IPS-18a (cell line): ENCODE measurements around the gene COL24A1.
"Not testable (repeated sequence)": the region's sequence is repeated elsewhere in the genome, so short reads cannot be mapped to it uniquely, and the experiment has no call there.

Experiments
- H3K27ac ChIP-seq: one replicate; pipeline ENCODE4 v1.5.1; 2013; ENCODE audit warnings: low read length
- H3K27me3 ChIP-seq: one replicate; pipeline ENCODE4 v1.6.1; 2013; ENCODE audit warnings: mild to moderate bottlenecking, low read length; ENCODE audit not compliant: control insufficient read depth, insufficient read depth
- H3K36me3 ChIP-seq: one replicate; pipeline ENCODE4 v1.6.1; 2013; ENCODE audit warnings: low read depth, low read length; ENCODE audit not compliant: control insufficient read depth
- H3K4me1 ChIP-seq: one replicate; pipeline ENCODE4 v1.6.1; 2013; ENCODE audit warnings: low read depth, low read length; ENCODE audit not compliant: control insufficient read depth
- H3K4me3 ChIP-seq: one replicate; pipeline ENCODE4 v1.5.1; 2013; ENCODE audit warnings: low read length
- H3K9ac ChIP-seq: one replicate; pipeline ENCODE4 v1.6.1; 2013; ENCODE audit warnings: mild to moderate bottlenecking, low read length, moderate library complexity
- H3K9me3 ChIP-seq: one replicate; pipeline ENCODE4 v1.6.1; 2013; ENCODE audit warnings: low read depth, low read length; ENCODE audit not compliant: control insufficient read depth

COL24A1 gene

DNA sequence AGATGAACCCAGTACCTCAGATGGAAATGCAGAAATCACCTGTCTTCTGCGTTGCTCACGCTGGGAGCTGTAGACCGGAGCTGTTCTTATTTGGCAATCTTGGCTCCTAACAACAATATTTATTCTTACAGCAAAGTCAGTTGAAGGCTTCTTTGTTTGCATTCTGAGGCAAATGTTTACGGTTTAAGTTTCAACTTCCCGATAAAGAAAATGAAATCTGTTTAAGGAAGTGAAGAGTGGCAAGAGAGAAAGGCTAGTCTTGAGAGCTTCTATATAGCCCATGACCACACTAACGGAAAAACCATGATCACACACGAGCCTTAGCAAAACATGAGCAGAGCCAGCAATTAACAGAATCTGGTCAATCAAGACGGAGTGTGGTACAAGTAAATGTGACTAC is 325.7 kb downstream of the COL24A1 start:
- no peaks in the 10 kb centered on the region for H3K27me3 ChIP-seq
- no peaks in the 10 kb centered on the region for H3K9me3 ChIP-seq
- no peak overlapping the region for H3K27ac ChIP-seq
- H3K36me3 ChIP-seq: no peaks in the 10 kb centered on the region
- no peaks in the 10 kb centered on the region for H3K4me1 ChIP-seq
- no peak overlapping the region for H3K4me3 ChIP-seq
- H3K9ac ChIP-seq: no peak overlapping the region

DNA sequence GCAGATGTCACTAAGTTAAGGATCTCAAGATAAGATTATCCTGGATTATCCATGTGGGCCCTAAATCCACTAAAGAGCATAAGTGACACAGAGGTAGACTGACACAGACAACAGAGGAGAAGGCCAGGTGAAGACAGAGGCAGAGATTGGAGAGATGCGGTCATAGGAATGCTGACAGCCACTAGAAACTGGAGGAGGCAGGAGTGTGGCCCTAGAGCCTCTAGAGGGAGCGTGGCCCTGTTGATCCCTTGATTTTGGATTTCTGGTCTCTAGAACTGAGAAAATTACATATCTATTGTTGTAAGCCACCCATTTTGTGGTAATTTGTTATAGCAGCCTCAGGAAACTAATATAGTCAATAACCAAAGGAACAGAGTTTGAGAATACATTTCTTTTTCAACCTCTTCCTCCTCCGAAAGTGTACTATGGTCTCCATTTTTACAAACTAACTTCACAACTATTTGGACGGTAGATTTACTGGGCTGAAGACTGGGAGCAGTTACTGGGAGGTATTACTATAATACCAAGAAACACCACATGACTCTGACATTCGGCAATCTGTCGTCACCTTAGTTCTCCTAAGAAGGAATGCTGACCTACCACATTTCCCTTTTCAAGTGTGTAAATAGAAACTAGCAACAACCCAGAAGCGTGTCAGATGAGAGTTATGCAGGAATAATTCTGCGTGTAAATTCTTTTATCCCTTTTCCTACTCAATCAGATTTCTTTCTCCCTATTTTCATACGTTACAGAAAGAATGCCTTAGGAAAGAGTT is 332.3 kb downstream of the COL24A1 start:
- H3K4me3 ChIP-seq: no peak overlapping the region
- H3K9ac ChIP-seq: no peak overlapping the region
- no peak overlapping the region for H3K27ac ChIP-seq
- peaks cover 6% of the 10 kb centered on the region for H3K4me1 ChIP-seq
- no peaks in the 10 kb centered on the region for H3K36me3 ChIP-seq
- no peaks in the 10 kb centered on the region for H3K27me3 ChIP-seq
- H3K9me3 ChIP-seq: no peaks in the 10 kb centered on the region

DNA sequence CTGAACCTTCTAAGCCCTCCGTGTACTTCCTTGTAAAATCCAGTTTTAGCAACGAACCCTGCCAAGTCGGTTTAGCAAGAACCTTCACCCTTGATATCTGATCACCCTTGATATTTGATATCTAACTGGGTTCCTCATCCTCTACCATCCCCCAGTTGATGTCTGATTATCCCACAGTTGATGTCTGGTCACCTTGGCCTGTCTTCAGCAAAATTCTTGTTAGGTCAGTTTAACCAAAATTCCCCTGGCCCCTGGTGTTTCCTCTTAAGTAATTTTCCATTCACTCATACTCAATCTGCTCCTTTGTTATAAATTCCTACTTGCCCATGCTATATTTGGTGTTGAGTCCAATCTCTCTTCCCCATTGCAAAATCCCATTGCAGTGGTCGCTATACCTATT is 333.9 kb downstream of the COL24A1 start:
- H3K36me3 ChIP-seq: no peaks in the 10 kb centered on the region
- H3K9ac ChIP-seq: no peak overlapping the region
- H3K27me3 ChIP-seq: no peaks in the 10 kb centered on the region
- no peak overlapping the region for H3K4me3 ChIP-seq
- no peaks in the 10 kb centered on the region for H3K9me3 ChIP-seq
- peaks cover 21% of the 10 kb centered on the region for H3K4me1 ChIP-seq
- H3K27ac ChIP-seq: no peak overlapping the region

DNA sequence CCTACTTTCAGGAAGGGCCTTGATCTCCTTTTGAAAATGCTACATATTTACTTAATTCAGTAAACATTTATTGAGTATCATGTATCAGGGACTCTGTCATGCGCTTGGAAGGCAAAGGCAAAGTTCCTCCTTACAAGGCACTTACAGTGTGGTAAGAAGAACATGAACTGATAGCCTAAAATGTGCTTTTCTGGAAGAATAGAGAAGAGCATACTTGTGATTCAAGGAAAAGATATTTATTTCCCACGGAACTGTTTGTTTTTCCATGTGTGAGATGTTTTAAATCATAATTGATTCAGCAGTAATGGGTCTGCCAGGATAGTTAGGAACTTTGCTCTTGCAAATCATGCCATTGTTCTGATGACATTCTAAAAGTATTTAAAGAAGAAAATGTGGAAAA is 338.2 kb downstream of the COL24A1 start:
- H3K9me3 ChIP-seq: no peaks in the 10 kb centered on the region
- H3K4me3 ChIP-seq: no peak overlapping the region
- H3K4me1 ChIP-seq: peaks cover 22% of the 10 kb centered on the region
- no peaks in the 10 kb centered on the region for H3K36me3 ChIP-seq
- H3K9ac ChIP-seq: no peak overlapping the region
- H3K27me3 ChIP-seq: no peaks in the 10 kb centered on the region
- H3K27ac ChIP-seq: no peak overlapping the region

DNA sequence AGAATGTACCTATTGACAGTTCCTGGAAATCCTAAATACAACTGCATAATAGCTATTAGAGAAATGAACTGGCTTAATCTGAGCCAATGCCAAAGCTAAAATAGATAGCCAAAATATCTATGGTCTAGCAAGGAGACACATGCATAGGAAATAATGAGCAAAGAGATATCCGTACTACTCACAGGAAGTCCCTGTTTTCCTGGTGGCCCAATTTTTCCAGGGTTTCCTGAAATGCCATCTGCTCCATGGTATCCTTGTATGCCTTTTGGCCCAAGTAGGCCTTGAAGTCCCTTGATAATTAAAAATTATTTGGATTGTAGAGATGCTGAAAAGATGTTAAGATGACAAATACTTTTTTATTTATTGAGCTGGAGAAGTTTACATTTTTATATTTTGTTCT is 340.0 kb downstream of the COL24A1 start:
- no peaks in the 10 kb centered on the region for H3K9me3 ChIP-seq
- H3K27me3 ChIP-seq: no peaks in the 10 kb centered on the region
- H3K27ac ChIP-seq: no peak overlapping the region
- H3K36me3 ChIP-seq: no peaks in the 10 kb centered on the region
- H3K4me1 ChIP-seq: peaks cover 22% of the 10 kb centered on the region
- H3K4me3 ChIP-seq: no peak overlapping the region
- H3K9ac ChIP-seq: no peak overlapping the region

DNA sequence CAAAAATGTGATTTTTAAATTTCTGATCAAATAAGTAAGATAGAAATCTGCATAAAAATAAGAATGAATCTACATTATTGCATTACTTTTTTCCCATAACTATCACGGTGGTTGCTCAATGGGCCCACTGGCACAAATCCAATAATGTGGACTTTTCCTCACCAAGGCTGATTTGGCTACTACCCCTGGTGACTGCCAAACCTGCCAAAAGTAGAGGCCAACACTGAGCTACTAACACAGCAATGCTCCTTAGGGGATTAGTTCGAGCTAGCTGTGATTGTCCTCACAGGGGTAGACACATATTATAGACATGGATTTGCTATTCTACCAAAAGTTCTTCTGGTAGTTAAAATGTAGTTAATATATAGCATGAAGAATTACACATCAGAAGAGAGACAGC is 340.7 kb downstream of the COL24A1 start:
- H3K27me3 ChIP-seq: no peaks in the 10 kb centered on the region
- no peak overlapping the region for H3K27ac ChIP-seq
- H3K36me3 ChIP-seq: no peaks in the 10 kb centered on the region
- no peaks in the 10 kb centered on the region for H3K9me3 ChIP-seq
- peaks cover 20% of the 10 kb centered on the region for H3K4me1 ChIP-seq
- H3K9ac ChIP-seq: no peak overlapping the region
- no peak overlapping the region for H3K4me3 ChIP-seq

DNA sequence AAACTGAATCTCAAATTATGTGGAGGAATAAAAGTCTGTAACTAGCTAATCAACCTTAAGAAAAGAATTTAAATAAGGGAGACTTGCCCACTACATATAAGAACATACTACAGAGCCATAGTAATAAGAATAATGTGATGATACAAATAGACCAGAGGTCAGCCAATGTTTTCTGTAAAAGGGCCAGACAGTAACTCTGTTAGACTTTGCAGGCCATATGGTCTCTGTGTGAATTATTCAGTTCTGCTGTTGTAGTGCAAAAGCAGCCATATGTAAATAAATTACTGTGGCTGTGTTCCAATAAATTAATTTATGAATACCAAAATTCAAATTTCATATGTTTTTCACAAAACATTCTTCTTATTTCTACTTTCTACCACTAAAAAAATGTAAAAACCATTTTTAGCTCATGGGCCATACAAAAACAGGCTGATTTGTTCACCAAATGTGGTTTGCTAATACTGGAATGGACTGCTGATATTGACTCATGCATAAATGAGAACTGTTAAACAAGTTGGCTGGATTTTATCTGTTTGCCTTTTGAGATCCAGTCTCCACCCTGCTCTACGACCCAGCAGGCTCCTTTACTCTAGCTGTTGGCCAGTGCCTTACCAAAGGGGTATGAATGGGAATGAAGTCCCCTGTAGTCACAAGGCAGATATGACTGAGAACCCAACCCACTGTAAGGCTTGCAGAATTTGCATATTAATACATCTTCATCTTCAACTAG is 350.2 kb downstream of the COL24A1 start:
- no peak overlapping the region for H3K27ac ChIP-seq
- no peak overlapping the region for H3K9ac ChIP-seq
- no peaks in the 10 kb centered on the region for H3K9me3 ChIP-seq
- no peaks in the 10 kb centered on the region for H3K27me3 ChIP-seq
- H3K36me3 ChIP-seq: no peaks in the 10 kb centered on the region
- H3K4me1 ChIP-seq: no peaks in the 10 kb centered on the region
- H3K4me3 ChIP-seq: no peak overlapping the region

DNA sequence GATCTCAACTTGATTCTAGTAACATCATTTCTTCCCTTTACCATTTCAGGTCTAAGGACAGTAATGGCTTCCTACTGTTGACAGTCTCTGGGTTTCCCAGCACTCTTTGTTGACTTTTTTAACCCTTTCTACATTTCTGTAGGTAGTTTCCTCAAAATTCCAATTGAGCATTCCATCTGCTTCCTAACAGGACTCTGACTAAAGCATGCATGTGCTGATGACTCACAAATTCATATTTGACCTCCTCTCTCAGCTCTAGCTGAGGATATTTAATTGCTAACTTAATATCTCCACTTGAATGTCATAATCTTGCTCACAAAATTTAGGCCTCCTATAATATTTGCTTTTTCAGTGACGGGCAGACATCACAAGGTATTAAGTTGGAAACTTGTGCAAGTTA is 355.1 kb downstream of the COL24A1 start:
- Histone ChIP-seq H3K36me3 (no peaks in the 10 kb centered on the region), H3K27me3 (no peaks in the 10 kb centered on the region), H3K9me3 (no peaks in the 10 kb centered on the region), H3K4me3 (no peak overlapping the region), H3K27ac (no peak overlapping the region), H3K4me1 (no peaks in the 10 kb centered on the region), H3K9ac (no peak overlapping the region)

DNA sequence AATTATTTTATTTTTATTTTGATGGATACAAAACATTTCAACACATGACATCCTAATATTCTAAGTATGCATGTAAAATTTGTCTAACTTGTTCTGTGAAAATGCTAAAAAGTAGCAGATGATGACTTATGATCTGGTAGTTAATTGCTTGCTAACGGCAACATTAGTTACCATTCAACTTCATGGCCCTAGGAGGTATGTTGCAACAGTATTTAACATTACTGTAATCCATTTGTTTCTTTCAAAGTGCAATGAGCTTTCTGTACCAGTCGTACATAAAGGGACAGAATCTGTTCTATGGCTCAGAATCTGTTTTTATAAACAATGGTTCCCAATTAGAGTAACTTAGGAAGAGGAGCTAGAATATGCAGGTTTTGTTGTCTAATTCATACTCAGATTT is 356.8 kb downstream of the COL24A1 start:
- Histone ChIP-seq H3K27me3 (no peaks in the 10 kb centered on the region), H3K4me3 (no peak overlapping the region), H3K36me3 (no peaks in the 10 kb centered on the region), H3K9ac (no peak overlapping the region), H3K27ac (no peak overlapping the region), H3K4me1 (no peaks in the 10 kb centered on the region), H3K9me3 (no peaks in the 10 kb centered on the region)

DNA sequence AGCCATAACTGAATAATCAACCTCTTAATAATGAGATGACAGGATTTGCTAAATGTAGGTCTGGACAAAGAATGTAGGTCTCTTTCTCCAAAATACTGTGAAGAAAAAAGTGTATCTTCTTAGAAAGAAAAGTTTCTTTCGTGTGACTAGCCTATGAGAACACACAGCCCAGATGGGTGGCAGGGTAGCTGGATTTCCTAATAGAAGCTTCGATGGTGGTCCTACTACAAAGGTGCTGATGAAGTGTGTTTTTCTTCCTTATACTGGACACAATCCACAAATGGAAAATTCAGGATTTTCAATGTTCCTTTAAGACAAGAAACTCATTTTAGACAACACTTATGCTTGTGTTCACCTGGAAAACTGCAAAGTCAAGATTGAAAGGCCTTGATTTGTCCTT is 358.2 kb downstream of the COL24A1 start:
- Histone ChIP-seq H3K4me3 (no peak overlapping the region), H3K27ac (no peak overlapping the region), H3K36me3 (no peaks in the 10 kb centered on the region), H3K9ac (no peak overlapping the region), H3K4me1 (no peaks in the 10 kb centered on the region), H3K9me3 (no peaks in the 10 kb centered on the region), H3K27me3 (no peaks in the 10 kb centered on the region)

DNA sequence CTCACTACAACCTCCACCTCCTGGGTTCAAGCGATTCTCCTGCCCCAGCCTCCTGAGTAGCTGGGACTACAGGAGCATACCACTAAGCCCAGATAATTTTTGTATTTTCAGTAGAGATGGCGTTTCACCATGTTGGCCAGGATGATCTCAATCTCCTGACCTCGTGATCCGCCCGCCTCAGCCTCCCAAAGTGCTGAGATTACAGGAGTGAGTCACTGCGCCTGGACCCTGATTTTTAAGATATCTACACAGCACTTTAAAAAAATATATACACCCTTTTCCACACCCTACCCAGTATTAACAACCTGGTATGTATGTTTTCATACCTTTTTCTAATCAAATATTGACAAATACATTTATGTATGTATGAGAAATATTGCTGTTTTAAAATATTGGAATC is 379.6 kb downstream of the COL24A1 start:
- H3K4me1 ChIP-seq, H3K27ac ChIP-seq, H3K36me3 ChIP-seq, H3K27me3 ChIP-seq, H3K4me3 ChIP-seq, H3K9me3 ChIP-seq, H3K9ac ChIP-seq: not testable (repeated sequence)

DNA sequence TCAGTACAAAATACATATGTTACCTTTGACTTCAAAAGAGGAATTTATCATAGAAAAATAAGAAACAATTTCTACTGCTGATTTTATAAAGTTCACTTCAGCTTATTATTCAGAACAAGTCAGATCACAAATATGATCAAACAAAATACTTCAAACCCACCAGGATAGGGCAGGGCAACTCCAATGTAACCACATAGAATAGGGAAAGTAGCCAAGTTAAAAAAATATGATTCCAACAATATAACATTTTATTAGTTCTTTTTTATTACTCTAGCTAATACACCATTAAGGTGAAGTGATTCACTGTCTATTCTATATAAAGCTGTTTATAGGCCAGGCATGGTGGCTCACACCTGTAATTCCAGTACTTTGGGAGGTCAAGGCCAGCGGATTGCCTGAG is 393.8 kb downstream of the COL24A1 start:
- no peak overlapping the region for H3K9ac ChIP-seq
- no peak overlapping the region for H3K4me3 ChIP-seq
- H3K36me3 ChIP-seq: no peaks in the 10 kb centered on the region
- peaks cover 4% of the 10 kb centered on the region for H3K4me1 ChIP-seq
- no peaks in the 10 kb centered on the region for H3K27me3 ChIP-seq
- H3K9me3 ChIP-seq: no peaks in the 10 kb centered on the region
- H3K27ac ChIP-seq: no peak overlapping the region
